Activated CD8-positive, alpha-beta memory T cell treated with anti-CD3 and anti-CD28 coated beads for 4 hours (primary cell): Measurements from ENCODE around the gene MUC6.

Experiments
- DNase-seq, 2 donors: peaks; one replicate each; pipeline ENCODE4 v3.0.0-alpha.2; 2020; ENCODE audit warnings: low read depth in 2 of 2

The MUC6 gene, protein sequence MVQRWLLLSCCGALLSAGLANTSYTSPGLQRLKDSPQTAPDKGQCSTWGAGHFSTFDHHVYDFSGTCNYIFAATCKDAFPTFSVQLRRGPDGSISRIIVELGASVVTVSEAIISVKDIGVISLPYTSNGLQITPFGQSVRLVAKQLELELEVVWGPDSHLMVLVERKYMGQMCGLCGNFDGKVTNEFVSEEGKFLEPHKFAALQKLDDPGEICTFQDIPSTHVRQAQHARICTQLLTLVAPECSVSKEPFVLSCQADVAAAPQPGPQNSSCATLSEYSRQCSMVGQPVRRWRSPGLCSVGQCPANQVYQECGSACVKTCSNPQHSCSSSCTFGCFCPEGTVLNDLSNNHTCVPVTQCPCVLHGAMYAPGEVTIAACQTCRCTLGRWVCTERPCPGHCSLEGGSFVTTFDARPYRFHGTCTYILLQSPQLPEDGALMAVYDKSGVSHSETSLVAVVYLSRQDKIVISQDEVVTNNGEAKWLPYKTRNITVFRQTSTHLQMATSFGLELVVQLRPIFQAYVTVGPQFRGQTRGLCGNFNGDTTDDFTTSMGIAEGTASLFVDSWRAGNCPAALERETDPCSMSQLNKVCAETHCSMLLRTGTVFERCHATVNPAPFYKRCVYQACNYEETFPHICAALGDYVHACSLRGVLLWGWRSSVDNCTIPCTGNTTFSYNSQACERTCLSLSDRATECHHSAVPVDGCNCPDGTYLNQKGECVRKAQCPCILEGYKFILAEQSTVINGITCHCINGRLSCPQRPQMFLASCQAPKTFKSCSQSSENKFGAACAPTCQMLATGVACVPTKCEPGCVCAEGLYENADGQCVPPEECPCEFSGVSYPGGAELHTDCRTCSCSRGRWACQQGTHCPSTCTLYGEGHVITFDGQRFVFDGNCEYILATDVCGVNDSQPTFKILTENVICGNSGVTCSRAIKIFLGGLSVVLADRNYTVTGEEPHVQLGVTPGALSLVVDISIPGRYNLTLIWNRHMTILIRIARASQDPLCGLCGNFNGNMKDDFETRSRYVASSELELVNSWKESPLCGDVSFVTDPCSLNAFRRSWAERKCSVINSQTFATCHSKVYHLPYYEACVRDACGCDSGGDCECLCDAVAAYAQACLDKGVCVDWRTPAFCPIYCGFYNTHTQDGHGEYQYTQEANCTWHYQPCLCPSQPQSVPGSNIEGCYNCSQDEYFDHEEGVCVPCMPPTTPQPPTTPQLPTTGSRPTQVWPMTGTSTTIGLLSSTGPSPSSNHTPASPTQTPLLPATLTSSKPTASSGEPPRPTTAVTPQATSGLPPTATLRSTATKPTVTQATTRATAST (N-terminal part only)

DNA sequence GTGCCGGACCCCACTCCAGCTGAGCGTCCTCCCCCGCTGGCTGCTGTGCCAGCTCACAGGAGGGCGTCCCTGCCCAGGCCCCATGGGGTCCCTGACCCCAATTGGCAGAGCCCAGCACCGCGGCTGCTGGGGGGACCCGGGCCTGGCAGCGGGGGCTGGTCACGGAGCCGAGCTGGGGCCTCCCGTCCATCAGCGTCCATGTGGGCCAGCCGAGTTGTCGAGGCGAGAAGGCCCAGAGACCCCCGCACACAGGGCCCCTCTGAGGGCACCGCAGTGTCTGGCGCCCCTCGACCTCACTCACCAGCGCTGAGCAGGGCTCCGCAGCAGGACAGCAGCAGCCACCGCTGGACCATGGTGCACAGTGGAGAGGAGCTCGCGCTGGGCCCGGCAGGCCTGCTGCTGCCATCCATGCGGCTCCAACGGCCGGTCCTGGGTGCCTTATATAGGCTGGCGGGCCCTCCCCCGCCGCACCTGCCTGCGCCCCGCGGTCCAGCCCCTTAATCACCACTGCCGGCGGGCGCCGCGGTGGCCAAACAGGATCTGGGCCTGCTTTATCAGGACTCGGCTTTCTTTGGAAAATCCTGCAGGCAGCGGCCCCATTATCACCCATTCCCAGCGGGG, at the start of gene MUC6:
Gene MUC6, minus strand, starts transcription at position 416 of the 621 bp plus-strand sequence. Its CDS starts 63 bp downstream, at position 353.
- no peak for DNase-seq

DNA sequence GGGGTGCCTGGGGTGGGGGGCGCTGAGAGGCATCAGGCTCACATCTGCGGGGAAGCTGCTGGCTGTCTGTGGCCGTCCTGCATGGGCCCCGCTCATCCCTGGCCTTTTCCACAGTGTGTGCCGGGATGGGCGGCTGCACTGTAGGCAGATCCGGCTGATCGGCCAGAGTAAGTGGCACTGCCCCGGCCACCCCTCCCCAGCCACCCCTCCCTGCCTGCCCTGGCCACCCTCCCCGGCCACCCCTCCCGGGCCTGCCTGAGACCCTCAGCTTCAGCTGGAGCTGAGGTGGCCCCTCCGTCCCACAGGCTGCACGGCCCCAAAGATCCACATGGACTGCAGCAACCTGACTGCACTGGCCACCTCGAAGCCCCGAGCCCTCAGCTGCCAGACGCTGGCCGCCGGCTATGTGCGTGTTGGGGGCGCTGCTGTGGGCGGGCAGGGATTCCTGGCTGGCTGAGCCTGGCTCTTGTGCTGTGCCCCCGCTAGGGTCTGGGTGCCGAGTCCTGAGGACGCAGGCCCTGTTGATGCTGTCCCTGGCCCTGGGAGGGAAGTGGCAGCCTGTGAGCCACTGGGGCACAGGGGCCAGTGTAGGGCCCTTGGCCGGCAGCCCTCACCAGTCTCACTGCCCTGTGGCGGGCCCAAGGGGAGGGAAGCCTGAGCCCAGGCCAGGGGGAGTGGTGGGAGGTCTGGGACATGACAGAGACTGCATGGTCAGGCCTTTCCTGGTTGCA, 49.1 kb upstream of the MUC6 start:
- no peak for DNase-seq

DNA sequence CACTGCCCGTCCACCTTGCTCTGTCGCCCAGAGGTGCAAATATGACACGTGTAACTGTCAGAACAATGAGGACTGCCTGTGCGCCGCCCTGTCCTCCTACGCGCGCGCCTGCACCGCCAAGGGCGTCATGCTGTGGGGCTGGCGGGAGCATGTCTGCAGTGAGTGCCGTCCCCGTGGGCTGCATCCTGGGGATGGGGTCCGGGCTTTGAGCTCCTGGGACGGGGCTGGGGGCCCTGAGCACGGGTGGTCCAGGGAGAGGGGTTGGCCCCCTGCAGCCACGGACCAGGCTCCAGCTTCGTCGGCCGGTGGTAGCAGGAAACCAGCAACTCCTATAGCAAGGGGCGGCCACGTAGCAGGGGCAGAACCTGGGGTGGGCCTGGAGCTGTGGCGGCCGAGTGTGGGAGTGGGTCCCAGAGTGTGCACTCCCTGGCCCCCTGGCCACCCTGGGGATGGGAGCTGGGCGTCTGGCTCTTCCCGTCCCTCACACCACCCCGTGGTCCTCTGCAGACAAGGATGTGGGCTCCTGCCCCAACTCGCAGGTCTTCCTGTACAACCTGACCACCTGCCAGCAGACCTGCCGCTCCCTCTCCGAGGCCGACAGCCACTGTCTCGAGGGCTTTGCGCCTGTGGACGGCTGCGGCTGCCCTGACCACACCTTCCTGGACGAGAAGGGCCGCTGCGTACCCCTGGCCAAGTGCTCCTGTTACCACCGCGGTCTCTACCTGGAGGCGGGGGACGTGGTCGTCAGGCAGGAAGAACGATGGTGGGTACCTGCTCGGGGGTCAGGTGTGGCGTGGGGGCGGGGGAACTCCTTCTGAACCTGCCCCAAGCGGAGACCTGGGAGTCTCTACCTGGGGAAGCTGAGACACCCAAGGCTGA, 48.3 kb upstream of the MUC6 start:
- no peak for DNase-seq

DNA sequence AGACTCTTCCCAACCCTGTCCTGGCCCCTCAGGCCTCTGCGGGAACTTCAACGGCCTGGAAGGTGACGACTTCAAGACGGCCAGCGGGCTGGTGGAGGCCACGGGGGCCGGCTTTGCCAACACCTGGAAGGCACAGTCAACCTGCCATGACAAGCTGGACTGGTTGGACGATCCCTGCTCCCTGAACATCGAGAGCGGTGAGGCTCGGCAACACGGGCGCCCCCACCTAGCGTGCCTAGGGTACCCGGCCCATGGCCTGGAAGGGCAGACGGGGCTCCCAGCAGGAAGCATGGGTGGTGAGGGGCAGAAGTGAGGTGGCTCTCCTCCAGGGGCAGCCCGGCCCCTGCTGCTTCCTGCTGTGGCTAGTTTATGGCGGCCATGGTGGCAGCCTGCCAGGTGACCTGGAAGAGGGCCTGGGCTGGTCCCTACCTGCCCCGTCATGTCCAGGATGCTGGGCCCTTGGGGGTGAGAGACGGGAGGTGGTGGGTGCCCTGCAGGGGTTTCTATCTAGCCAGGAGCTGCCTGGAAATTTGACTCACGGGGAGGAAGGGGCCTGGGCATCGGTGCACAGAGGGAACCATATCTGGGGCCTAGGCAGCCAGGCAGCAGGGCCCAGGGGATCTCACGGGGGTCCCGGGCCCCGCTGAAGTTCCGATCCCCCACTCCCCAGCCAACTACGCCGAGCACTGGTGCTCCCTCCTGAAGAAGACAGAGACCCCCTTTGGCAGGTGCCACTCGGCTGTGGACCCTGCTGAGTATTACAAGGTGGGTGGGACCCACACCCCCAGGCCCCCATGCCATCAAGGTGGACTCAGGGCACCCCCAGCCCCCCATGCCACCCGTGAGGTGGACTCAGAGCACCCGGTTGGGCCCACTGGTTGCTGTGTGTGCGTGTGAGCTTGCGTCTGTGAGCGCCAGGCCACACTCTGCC, 47.4 kb upstream of the MUC6 start:
- DNase-seq = no peak

DNA sequence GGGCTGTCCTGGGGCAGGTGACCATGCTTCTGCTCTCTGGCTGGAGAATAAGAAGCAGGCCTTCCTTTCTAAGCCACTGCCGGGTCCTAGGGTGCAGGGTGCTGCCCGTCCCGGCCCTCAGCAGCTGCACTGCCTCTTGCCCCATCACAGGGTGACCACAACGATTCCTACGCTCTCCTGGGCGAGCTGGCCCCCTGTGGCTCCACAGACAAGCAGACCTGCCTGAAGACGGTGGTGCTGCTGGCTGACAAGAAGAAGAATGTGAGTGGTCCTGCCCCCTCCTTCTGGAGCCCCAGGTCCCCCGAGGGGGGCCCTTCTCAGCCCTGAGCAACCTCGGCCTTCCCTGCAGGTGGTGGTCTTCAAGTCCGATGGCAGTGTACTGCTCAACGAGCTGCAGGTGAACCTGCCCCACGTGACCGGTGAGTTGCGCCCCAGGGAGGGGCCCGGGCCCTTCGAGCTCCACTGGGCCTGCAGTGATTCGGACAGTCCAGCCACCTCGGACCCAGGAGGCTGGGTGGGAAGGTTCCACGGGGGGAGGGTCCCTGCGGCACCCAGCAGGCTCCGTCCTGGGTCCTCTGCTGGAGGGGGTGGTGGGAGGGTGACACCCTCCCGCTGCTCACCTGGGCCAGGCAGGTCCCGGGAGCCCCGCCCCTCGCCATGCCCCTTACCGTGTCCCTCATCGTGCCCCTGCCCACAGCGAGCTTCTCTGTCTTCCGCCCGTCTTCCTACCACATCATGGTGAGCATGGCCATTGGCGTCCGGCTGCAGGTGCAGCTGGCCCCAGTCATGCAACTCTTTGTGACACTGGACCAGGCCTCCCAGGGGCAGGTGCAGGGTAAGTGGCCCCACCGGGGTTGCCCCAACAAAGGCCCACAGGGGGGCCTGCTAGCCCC, 46.5 kb upstream of the MUC6 start:
- DNase-seq = no peak

DNA sequence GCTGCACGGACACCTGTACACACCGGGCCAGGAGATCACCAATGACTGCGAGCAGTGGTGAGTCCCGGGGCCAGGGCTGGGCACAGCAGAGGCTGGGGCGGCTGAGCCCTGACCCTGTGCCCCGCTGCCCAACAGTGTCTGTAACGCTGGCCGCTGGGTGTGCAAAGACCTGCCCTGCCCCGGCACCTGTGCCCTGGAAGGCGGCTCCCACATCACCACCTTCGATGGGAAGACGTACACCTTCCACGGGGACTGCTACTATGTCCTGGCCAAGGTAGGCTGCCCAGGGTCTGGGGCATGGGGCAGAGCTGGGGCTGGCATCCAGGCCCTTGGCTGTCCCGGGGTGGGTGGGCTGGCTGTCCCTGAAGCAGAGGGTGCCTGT, 45.8 kb upstream of the MUC6 start:
- no peak for DNase-seq

DNA sequence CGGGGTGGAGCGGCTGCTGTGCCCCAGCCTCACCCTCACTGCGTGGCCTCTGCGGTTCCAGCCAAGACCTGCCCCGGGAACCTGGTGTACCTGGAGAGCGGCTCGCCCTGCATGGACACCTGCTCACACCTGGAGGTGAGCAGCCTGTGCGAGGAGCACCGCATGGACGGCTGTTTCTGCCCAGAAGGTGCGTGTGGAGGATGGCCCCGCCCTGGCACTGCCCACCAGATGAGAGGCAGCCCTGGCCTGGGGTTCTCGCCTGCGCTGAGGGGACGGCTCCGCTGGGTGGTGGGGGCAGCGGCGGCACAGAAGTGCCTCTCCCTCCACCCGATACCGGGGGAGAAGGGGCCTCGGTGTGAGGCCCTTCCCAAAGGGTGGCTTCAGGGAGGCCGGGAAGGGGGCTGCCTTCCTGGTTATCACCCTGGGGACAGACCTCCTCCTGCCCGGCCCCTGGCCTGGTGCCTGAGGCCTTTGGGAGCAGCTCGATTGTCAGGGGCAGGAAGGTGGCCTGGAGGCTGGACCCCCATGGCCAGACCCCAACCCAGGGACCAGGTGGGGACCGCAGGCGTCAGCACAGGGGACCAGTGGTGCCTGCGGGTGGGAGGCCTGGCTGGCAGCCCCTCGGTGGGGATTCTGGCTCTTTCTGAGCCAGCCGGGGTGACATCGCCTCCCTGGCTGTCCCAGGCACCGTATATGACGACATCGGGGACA, 45.2 kb upstream of the MUC6 start:
- DNase-seq = no peak

DNA sequence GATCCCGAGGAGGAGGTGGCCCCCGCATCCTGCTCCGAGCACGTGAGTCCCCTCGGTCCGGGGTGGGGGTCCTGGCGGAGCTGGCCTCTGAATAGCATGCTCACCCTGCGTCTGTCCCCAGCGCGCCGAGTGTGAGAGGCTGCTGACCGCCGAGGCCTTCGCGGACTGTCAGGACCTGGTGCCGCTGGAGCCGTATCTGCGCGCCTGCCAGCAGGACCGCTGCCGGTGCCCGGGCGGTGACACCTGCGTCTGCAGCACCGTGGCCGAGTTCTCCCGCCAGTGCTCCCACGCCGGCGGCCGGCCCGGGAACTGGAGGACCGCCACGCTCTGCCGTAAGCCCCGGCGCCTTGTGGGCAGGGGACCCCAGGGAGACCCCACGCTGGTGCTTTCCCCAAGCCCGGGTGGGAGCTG, 41.7 kb upstream of the MUC6 start:
- DNase-seq = no peak

DNA sequence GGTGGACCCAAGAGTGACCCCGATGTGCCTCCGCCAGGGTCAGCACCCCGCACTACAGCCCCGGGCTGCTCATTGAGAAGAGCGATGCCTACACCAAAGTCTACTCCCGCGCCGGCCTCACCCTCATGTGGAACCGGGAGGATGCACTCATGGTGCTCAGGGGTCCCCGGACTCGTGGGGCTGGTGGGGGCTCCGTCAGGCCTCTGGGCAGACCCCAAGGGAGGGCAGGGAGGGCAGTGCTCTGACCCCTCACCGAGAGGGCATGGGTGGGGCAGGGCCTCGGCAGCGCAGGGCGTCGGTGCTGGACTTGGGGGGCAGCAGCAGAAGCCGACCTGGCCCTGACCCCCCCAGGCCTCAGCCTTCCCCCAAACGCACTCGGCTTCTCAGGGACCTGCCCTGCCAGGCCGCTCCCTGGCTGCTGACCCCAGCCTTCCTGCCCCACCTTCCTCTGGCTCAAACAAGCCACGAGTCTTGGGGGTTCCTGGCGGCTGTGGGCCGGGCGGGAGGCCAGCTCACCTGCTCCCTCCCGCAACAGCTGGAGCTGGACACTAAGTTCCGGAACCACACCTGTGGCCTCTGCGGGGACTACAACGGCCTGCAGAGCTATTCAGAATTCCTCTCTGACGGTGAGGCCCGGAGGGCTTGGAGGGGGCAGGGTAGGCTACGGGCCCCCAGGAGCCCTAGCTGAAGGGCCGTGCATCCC, 41.0 kb upstream of the MUC6 start:
- no peak for DNase-seq

DNA sequence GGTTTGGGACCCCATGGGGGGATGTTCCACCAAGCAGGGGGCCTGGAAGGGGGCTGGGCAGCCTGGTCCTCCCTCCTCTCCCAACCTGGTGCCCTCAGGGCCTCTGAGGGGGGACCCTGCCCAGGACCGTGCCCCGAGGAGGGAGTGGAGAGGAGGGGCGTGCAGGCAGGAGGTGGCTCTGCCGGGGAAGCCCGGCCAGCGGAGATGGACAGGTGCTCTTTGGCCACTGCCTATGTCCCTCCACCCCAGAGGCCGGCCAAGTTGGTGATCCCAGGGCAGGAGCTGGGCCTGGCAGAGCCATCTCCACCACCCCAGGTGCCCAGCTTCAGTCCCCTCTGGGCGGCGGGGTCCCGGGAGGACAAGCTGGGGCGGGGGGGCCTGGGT, 40.5 kb upstream of the MUC6 start:
- no peak for DNase-seq

DNA sequence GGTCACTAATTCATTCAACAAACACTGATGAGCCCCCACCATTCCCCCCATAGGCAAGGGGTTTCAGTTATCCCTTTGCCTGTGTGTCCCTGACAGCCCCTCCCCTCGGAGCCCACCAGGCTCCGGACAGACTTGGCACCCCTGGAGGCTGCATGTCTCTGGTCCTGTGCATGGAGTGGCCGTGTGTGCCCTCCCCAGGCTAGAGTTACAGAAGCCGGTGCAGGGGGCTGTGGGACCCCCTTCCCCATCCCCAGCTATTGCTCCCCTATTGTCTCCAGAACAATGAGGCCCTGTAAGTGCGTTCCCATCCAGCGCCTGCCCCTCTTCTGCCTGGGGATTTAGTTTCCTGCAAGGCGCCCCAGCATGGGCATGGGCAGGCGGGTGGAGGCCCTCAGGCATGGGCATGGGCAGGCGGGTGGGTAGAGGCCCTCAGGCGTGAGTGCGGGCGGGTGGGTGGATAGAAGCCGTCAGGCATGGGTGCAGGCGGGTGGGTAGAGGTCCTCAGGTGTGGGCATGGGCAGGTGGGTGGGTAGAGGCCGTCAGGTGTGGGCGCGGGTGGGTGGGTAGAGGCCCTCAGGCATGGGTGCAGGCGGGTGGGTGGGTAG, 39.6 kb upstream of the MUC6 start:
- DNase-seq = no peak

DNA sequence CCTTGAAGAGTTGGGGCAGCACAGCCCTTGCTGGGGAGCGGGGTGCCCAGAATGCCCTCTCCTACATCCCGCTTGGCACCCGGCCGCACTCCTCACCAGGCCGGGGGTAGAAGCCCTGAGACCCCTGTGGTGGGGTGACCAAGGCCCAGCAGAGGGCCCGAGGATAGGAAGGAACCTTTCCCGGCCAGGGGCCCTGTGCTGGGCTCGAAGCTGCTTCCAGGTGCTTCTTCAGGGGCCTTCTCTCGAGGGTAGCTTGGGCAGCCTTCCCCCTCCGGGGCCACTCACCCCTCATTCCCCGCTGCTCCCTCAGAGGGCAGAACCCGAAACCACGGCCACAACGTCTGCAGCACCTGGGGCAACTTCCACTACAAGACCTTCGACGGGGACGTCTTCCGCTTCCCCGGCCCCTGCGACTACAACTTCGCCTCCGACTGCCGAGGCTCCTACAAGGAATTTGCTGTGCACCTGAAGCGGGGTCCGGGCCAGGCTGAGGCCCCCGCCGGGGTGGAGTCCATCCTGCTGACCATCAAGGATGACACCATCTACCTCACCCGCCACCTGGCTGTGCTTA, 38.9 kb upstream of the MUC6 start:
- DNase-seq = no peak

DNA sequence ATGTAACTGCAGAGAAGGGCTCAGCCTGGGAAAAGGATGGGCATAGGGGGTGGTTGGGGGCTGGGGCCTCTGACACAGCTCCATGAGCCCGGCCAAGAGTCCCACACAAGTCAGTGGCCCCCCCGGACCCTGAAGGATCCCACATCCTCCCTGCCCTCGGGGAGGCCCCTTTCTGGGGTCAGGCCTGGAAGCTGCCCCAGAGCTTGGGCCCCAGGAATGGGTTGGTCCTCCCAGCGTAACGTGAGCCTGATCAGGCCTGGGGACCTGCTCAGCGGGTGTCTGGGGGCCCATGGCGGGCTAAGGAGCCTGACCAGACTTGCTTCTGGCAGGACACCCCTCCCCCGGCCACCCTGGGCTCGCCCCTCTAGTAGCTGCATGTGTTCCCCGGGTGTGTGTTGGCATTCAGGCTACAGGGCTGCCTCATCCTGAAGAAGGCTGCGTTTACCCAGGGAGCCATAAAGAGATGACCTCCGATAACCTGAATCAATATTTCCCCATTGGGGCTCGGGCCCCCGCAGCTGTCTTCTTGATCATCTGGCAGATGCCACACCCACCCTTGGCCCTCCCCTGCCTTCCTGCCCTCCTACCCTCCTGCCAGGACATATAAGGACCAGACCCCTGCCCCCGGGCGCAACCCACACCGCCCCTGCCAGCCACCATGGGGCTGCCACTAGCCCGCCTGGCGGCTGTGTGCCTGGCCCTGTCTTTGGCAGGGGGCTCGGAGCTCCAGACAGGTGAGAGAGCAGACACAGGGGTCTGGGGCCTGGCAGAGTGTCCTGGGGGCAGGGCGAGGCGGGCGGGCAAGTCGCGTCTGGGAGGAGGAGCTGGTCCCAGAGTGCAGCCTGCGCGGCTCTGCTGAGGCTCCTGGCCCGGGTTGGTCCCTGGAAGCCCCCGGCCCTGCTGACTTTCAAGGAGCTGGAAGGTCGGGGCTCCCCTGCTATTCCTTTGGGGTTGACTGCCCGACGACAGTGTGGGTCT, 38.0 kb upstream of the MUC6 start, which contains the start of gene MUC2:
Gene MUC2, plus strand, starts transcription at position 631 of the 978 bp plus-strand sequence.
- DNase-seq = no peak

DNA sequence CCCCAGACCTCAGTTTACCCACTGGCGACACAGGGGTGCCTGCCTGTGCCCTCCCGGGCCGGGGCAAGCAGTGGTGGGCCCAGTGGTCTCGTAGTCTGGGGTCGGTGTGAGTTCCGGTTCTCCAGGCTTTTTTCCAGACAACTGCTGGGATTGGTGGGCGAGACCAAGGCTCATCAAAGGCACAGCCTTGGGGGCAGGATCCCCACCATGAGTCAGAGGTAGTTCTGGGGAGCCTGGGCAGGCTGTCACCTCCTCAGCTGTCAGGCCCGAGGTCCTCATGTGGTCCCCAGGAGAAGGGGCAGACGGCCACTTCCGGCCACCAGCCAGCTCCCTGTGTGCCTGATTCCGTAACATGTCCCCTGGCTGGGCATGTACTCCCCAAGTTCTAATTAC, 37.3 kb upstream of the MUC6 start:
- no peak for DNase-seq
